WTC11 (cell line): ENCODE results near the gene RELT. TPM values are rescaled to one million over a fixed set of nuclear protein-coding genes. Genes with fewer than 3 reads are reported as not detected.

Experiments used
- ATAC-seq: fragments of 200-7000 bp; cut with Tn5 transposase; 2 replicates; pipeline ENCODE4 v1.10.0; 2021; ENCODE audit warnings: mild to moderate bottlenecking, moderate library complexity
- CTCF ChIA-PET: fragments of 300-600 bp; sonication (Branson Sonifier 250); formaldehyde crosslinking; loops from one replicate; lab custom pipeline; 2021; ENCODE audit warnings: antibody characterized with exemption; lab: Charles Lee
- POLR2A ChIA-PET: fragments of 350-600 bp; sonication (Branson Sonifier 250); formaldehyde crosslinking; loops from one replicate; lab custom pipeline; 2021; ENCODE audit warnings: antibody characterized with exemption; lab: Charles Lee
- DNase-seq: peaks from one replicate; pipeline ENCODE4 v3.0.0; 2021; ENCODE audit warnings: low spot score
- H3K27ac Mint-ChIP-seq: 2 replicates; pipeline ENCODE4 v1.8.0; 2021; ENCODE audit warnings: mixed read lengths
- H3K27me3 Mint-ChIP-seq: 2 replicates; pipeline ENCODE4 v1.8.0; 2021; ENCODE audit warnings: low read depth, mild to moderate bottlenecking, moderate library complexity, mixed read lengths
- H3K36me3 Mint-ChIP-seq: 2 replicates; pipeline ENCODE4 v1.8.0; 2021; ENCODE audit warnings: mixed read lengths
- H3K4me1 Mint-ChIP-seq: 2 replicates; pipeline ENCODE4 v1.8.0; 2022; ENCODE audit warnings: mixed read lengths
- H3K4me3 Mint-ChIP-seq: 2 replicates; pipeline ENCODE4 v1.8.0; 2021; ENCODE audit warnings: mild to moderate bottlenecking, moderate library complexity, mixed read lengths
- H3K9me3 Mint-ChIP-seq: 2 replicates; pipeline ENCODE4 v1.8.0; 2021; ENCODE audit warnings: mixed read lengths
- ATF6 ChIP-seq: sonication (generic); formaldehyde crosslinking; IDR thresholded peaks from 2 replicates; pipeline ENCODE4 v1.8.1; 2023; ENCODE audit warnings: mild to moderate bottlenecking, missing genetic modification reagents
- CBFB ChIP-seq: sonication (generic); formaldehyde crosslinking; IDR thresholded peaks from 2 replicates; pipeline ENCODE4 v1.8.1; 2022; ENCODE audit warnings: mild to moderate bottlenecking, low read depth, missing genetic modification reagents
- E2F1 ChIP-seq: sonication (generic); formaldehyde crosslinking; IDR thresholded peaks from 2 replicates; pipeline ENCODE4 v1.8.0; 2022; ENCODE audit warnings: mild to moderate bottlenecking, missing genetic modification reagents
- ESRRA ChIP-seq: sonication (generic); formaldehyde crosslinking; IDR thresholded peaks from 2 replicates; pipeline ENCODE4 v1.8.1; 2022; ENCODE audit warnings: mild to moderate bottlenecking, missing genetic modification reagents, borderline replicate concordance
- FOXP1 ChIP-seq: sonication (generic); formaldehyde crosslinking; IDR thresholded peaks from 2 replicates; pipeline ENCODE4 v1.8.0; 2022; ENCODE audit warnings: missing genetic modification reagents, mild to moderate bottlenecking, moderate library complexity, borderline replicate concordance
- GABPB1 ChIP-seq: sonication (generic); formaldehyde crosslinking; IDR thresholded peaks from 2 replicates; pipeline ENCODE4 v1.8.1; 2023; ENCODE audit warnings: mild to moderate bottlenecking, missing genetic modification reagents
- HMGA2 ChIP-seq: fragments of 250-450 bp; sonication (Bioruptor Pico); IDR thresholded peaks from 2 replicates; pipeline ENCODE4 v1.4.0; 2021; ENCODE audit warnings: mild to moderate bottlenecking, moderate library complexity
- IRF2 ChIP-seq: sonication (generic); formaldehyde crosslinking; IDR thresholded peaks from 2 replicates; pipeline ENCODE4 v1.8.0; 2022; ENCODE audit warnings: low read depth, missing genetic modification reagents, borderline replicate concordance
- KAT7 ChIP-seq: sonication (generic); formaldehyde crosslinking; IDR thresholded peaks from 2 replicates; pipeline ENCODE4 v1.8.1; 2023; ENCODE audit warnings: missing genetic modification reagents, mild to moderate bottlenecking, borderline replicate concordance
- MYBL2 ChIP-seq: sonication (generic); formaldehyde crosslinking; IDR thresholded peaks from 2 replicates; pipeline ENCODE4 v1.8.1; 2023; ENCODE audit warnings: mild to moderate bottlenecking, moderate library complexity, missing genetic modification reagents
- NFE2L1 ChIP-seq: sonication (generic); formaldehyde crosslinking; IDR thresholded peaks from 2 replicates; pipeline ENCODE4 v1.8.1; 2023; ENCODE audit warnings: missing genetic modification reagents
- NFYB ChIP-seq: sonication (generic); formaldehyde crosslinking; conservative IDR thresholded peaks from 2 replicates; pipeline ENCODE4 v1.8.0; 2022; ENCODE audit warnings: low read depth, missing genetic modification reagents
- NR3C1 ChIP-seq: sonication (generic); formaldehyde crosslinking; conservative IDR thresholded peaks from 2 replicates; pipeline ENCODE4 v1.8.1; 2023; ENCODE audit warnings: low read depth, mild to moderate bottlenecking, missing genetic modification reagents
- OVOL2 ChIP-seq: fragments of 250-450 bp; sonication (Bioruptor Pico); IDR thresholded peaks from 2 replicates; pipeline ENCODE4 v1.9.0; 2021; ENCODE audit warnings: mild to moderate bottlenecking, borderline replicate concordance
- PRRX2 ChIP-seq: fragments of 250-450 bp; sonication (Bioruptor Pico); IDR thresholded peaks from 2 replicates; pipeline ENCODE4 v1.8.0; 2021; ENCODE audit warnings: mild to moderate bottlenecking
- TP53 ChIP-seq: sonication (generic); formaldehyde crosslinking; IDR thresholded peaks from 2 replicates; pipeline ENCODE4 v1.8.1; 2023; ENCODE audit warnings: mild to moderate bottlenecking, missing genetic modification reagents
- ZBTB21 ChIP-seq: sonication (generic); formaldehyde crosslinking; IDR thresholded peaks from 2 replicates; pipeline ENCODE4 v1.8.1; 2023; ENCODE audit warnings: mild to moderate bottlenecking, missing genetic modification reagents, borderline replicate concordance
- ZNF121 ChIP-seq: sonication (generic); formaldehyde crosslinking; IDR thresholded peaks from 2 replicates; pipeline ENCODE4 v1.8.0; 2023; ENCODE audit warnings: missing genetic modification reagents
- ZNF219 ChIP-seq: sonication (generic); formaldehyde crosslinking; IDR thresholded peaks from 2 replicates; pipeline ENCODE4 v1.8.0; 2023; ENCODE audit warnings: missing genetic modification reagents, mild to moderate bottlenecking, borderline replicate concordance
- ZNF671 ChIP-seq: fragments of 250-450 bp; sonication (Bioruptor Pico); IDR thresholded peaks from 2 replicates; pipeline ENCODE4 v1.8.0; 2021; ENCODE audit warnings: mild to moderate bottlenecking
- total RNA-seq: library from RNA; stranded (reverse); gene quantifications from 3 replicates; pipeline ENCODE4 v1.2.3, GENCODE V29; 2021
- TF ChIP-seq, protein P1 (sequence below): sonication (generic); formaldehyde crosslinking; IDR thresholded peaks from 2 replicates; pipeline ENCODE4 v1.8.1; 2023; ENCODE audit warnings: mild to moderate bottlenecking, missing genetic modification reagents, moderate library complexity
- TF ChIP-seq, protein P2 (sequence below): sonication (generic); formaldehyde crosslinking; IDR thresholded peaks from 2 replicates; pipeline ENCODE4 v1.8.1; 2023; ENCODE audit warnings: mild to moderate bottlenecking, missing genetic modification reagents
- TF ChIP-seq, protein P3 (sequence below): sonication (generic); formaldehyde crosslinking; conservative IDR thresholded peaks from 2 replicates; pipeline ENCODE4 v1.8.1; 2023; ENCODE audit warnings: mild to moderate bottlenecking, low read depth, missing genetic modification reagents, moderate library complexity
- TF ChIP-seq, protein P4 (sequence below): sonication (generic); formaldehyde crosslinking; IDR thresholded peaks from 2 replicates; pipeline ENCODE4 v1.8.1; 2023; ENCODE audit warnings: mild to moderate bottlenecking, moderate library complexity, missing genetic modification reagents

The RELT gene
- total RNA-seq, 1 experiment from 2014 or later: 6.7 TPM

- TF ChIP-seq CBFB (CRISPR knock-in tag): no peak
- no peak for TF ChIP-seq ESRRA (CRISPR knock-in tag)
- TF ChIP-seq IRF2 (CRISPR knock-in tag): no peak
- TF ChIP-seq ZBTB21 (CRISPR knock-in tag): no peak
- TF ChIP-seq, protein P1, sequence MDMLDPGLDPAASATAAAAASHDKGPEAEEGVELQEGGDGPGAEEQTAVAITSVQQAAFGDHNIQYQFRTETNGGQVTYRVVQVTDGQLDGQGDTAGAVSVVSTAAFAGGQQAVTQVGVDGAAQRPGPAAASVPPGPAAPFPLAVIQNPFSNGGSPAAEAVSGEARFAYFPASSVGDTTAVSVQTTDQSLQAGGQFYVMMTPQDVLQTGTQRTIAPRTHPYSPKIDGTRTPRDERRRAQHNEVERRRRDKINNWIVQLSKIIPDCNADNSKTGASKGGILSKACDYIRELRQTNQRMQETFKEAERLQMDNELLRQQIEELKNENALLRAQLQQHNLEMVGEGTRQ (CRISPR knock-in tag): no peak
- no peak for TF ChIP-seq ATF6 (CRISPR knock-in tag)
- no peak for TF ChIP-seq GABPB1 (CRISPR knock-in tag)
- TF ChIP-seq ZNF219: no peak
- TF ChIP-seq MYBL2 (CRISPR knock-in tag): no peak
These were observed 13.1 kb upstream of the RELT start (continued) for GRCh38 chr11:73363147-73363546.

DNA sequence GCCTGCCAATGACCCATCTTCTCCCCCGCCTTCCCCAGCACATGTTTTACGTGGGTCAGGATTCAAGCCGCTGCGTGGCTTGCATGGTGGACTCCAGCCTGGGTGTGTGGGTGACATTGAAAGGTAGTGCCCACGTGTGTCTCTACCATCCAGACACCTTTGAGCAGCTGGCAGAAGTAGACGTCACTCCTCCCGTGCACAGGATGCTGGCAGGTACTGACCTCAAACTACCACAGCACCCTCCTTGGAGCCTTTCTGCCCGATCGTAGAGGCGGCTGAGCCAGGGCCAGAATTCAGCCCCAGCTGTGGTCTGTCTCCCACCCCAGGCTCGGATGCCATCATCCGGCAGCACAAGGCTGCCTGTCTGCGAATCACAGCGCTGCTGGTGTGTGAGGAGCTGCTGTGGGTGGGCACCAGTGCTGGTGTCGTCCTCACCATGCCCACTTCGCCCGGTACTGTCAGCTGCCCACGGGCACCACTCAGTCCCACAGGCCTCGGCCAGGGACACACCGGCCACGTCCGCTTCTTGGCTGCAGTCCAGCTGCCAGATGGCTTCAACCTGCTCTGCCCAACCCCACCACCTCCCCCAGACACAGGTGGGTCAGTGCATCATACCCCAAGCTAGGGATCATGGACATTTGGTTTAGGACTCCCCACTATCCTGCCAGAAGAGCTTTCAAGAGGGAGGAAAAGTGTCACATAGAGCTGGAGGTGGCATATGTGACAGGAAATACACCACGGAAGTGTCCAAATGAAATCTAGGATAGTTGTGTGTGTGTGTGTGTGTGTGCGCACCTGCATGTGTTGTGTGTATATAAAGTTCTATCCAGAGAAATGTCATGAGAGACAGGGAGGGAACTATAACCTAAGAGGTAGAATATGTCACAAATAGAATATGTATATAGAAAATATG lies 10.6 kb upstream of the RELT start:
- no peak for ATAC-seq
- 0 out of 2 replicates have a peak overlapping the region, but pooled peaks have one; percentile 33 for H3K27ac Mint-ChIP-seq
- ChIA-PET POLR2A (no interaction called here), CTCF (interaction anchor here (1.1 to 2.7 kb wide), 4 partner anchors 9 to 289 kb away, joined by 3 to 12 read pairs (median 4); no protein-coding TSS in a partner anchor)
- no peaks in the 10 kb centered on the region for H3K36me3 Mint-ChIP-seq
- H3K4me3 Mint-ChIP-seq: no peak overlapping the region
- no peaks in the 10 kb centered on the region for H3K9me3 Mint-ChIP-seq
- H3K4me1 Mint-ChIP-seq: peaks cover 7% of the 10 kb centered on the region
- no peak for DNase-seq
- peaks cover 7% of the 10 kb centered on the region for H3K27me3 Mint-ChIP-seq
- TF ChIP-seq, protein P1 (CRISPR knock-in tag): no peak
- TF ChIP-seq TP53 (no peak), PRRX2 (CRISPR knock-in tag) (no peak), ZNF671 (CRISPR knock-in tag) (no peak), NFE2L1 (CRISPR knock-in tag) (no peak), GABPB1 (CRISPR knock-in tag) (no peak), FOXP1 (CRISPR knock-in tag) (no peak), NR3C1 (CRISPR knock-in tag) (no peak), OVOL2 (CRISPR knock-in tag) (no peak), E2F1 (CRISPR knock-in tag) (no peak), NFYB (CRISPR knock-in tag) (no peak), HMGA2 (no peak), ZNF121 (CRISPR knock-in tag) (no peak), KAT7 (CRISPR knock-in tag) (no peak)
- TF ChIP-seq, protein P2, sequence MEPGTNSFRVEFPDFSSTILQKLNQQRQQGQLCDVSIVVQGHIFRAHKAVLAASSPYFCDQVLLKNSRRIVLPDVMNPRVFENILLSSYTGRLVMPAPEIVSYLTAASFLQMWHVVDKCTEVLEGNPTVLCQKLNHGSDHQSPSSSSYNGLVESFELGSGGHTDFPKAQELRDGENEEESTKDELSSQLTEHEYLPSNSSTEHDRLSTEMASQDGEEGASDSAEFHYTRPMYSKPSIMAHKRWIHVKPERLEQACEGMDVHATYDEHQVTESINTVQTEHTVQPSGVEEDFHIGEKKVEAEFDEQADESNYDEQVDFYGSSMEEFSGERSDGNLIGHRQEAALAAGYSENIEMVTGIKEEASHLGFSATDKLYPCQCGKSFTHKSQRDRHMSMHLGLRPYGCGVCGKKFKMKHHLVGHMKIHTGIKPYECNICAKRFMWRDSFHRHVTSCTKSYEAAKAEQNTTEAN (CRISPR knock-in tag): no peak
- TF ChIP-seq, protein P3, sequence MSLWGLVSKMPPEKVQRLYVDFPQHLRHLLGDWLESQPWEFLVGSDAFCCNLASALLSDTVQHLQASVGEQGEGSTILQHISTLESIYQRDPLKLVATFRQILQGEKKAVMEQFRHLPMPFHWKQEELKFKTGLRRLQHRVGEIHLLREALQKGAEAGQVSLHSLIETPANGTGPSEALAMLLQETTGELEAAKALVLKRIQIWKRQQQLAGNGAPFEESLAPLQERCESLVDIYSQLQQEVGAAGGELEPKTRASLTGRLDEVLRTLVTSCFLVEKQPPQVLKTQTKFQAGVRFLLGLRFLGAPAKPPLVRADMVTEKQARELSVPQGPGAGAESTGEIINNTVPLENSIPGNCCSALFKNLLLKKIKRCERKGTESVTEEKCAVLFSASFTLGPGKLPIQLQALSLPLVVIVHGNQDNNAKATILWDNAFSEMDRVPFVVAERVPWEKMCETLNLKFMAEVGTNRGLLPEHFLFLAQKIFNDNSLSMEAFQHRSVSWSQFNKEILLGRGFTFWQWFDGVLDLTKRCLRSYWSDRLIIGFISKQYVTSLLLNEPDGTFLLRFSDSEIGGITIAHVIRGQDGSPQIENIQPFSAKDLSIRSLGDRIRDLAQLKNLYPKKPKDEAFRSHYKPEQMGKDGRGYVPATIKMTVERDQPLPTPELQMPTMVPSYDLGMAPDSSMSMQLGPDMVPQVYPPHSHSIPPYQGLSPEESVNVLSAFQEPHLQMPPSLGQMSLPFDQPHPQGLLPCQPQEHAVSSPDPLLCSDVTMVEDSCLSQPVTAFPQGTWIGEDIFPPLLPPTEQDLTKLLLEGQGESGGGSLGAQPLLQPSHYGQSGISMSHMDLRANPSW (CRISPR knock-in tag): no peak
- TF ChIP-seq, protein P4, sequence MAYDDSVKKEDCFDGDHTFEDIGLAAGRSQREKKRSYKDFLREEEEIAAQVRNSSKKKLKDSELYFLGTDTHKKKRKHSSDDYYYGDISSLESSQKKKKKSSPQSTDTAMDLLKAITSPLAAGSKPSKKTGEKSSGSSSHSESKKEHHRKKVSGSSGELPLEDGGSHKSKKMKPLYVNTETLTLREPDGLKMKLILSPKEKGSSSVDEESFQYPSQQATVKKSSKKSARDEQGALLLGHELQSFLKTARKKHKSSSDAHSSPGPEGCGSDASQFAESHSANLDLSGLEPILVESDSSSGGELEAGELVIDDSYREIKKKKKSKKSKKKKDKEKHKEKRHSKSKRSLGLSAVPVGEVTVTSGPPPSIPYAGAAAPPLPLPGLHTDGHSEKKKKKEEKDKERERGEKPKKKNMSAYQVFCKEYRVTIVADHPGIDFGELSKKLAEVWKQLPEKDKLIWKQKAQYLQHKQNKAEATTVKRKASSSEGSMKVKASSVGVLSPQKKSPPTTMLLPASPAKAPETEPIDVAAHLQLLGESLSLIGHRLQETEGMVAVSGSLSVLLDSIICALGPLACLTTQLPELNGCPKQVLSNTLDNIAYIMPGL: no peak
